Measurements from ENCODE around the gene EFCAB5. TPM values are rescaled to one million over a fixed set of nuclear protein-coding genes. Genes with fewer than 3 reads are reported as not detected.
"Not testable (repeated sequence)": the region's sequence is repeated elsewhere in the genome, so short reads cannot be mapped to it uniquely, and the experiment has no call there.

The EFCAB5 gene
- polyA plus RNA-seq, 4 donors, result 1.3 to 4.3 (median 2.7) TPM

- DNase-seq (ENCODE audit: low read depth in 4 of 4, low spot score in 2 of 4), result no peak
Measured at GRCh38 chr17:30000001-30000754, 58.7 kb downstream of the EFCAB5 start.

- DNase-seq (ENCODE audit: low read depth in 4 of 4, low spot score in 2 of 4), result no peak
Measured at GRCh38 chr17:30000755-30001257, 59.4 kb downstream of the EFCAB5 start.

- DNase-seq (ENCODE audit: low read depth in 4 of 4, low spot score in 2 of 4), result no peak
Measured at GRCh38 chr17:30002088-30002487, 60.7 kb downstream of the EFCAB5 start.

- no peak for DNase-seq (ENCODE audit: low read depth in 4 of 4, low spot score in 2 of 4)
Measured at GRCh38 chr17:30005709-30006320, 64.4 kb downstream of the EFCAB5 start.

GRCh38 chr17:30011934-30012333 lies 70.5 kb downstream of the EFCAB5 start:
- not testable (repeated sequence) for DNase-seq (ENCODE audit: low read depth in 4 of 4, low spot score in 2 of 4)

GRCh38 chr17:30021708-30022317 lies 80.4 kb downstream of the EFCAB5 start:
- peak in 1 of 4 donors; percentile 14 for DNase-seq (ENCODE audit: low read depth in 4 of 4, low spot score in 2 of 4)

GRCh38 chr17:30025325-30025724 lies 83.9 kb downstream of the EFCAB5 start:
- DNase-seq (ENCODE audit: low read depth in 4 of 4, low spot score in 2 of 4), result not testable (repeated sequence)

- DNase-seq (ENCODE audit: low read depth in 4 of 4, low spot score in 2 of 4), result no peak
Measured at GRCh38 chr17:30027676-30028075, 86.2 kb downstream of the EFCAB5 start.

GRCh38 chr17:30031214-30031869 lies 89.9 kb downstream of the EFCAB5 start:
- no peak for DNase-seq (ENCODE audit: low read depth in 4 of 4, low spot score in 2 of 4)

- no peak for DNase-seq (ENCODE audit: low read depth in 4 of 4, low spot score in 2 of 4)
Measured at GRCh38 chr17:30035369-30035768, 93.9 kb downstream of the EFCAB5 start.

- DNase-seq (ENCODE audit: low read depth in 4 of 4, low spot score in 2 of 4), result not testable (repeated sequence)
Measured at GRCh38 chr17:30040719-30041518, 99.5 kb downstream of the EFCAB5 start.

- DNase-seq (ENCODE audit: low read depth in 4 of 4, low spot score in 2 of 4), result no peak
Measured at GRCh38 chr17:30041551-30041950, 100.1 kb downstream of the EFCAB5 start.

GRCh38 chr17:30062372-30062771 lies 120.9 kb downstream of the EFCAB5 start:
- DNase-seq (ENCODE audit: low read depth in 4 of 4, low spot score in 2 of 4), result no peak

GRCh38 chr17:30064738-30065137 lies 123.3 kb downstream of the EFCAB5 start:
- no peak for DNase-seq (ENCODE audit: low read depth in 4 of 4, low spot score in 2 of 4)

GRCh38 chr17:30068465-30068864 lies 127.0 kb downstream of the EFCAB5 start:
- DNase-seq (ENCODE audit: low read depth in 4 of 4, low spot score in 2 of 4), result no peak

- no peak for DNase-seq (ENCODE audit: low read depth in 4 of 4, low spot score in 2 of 4)
Measured at GRCh38 chr17:30074254-30074653, 132.8 kb downstream of the EFCAB5 start.

GRCh38 chr17:30074730-30075129 lies 133.3 kb downstream of the EFCAB5 start:
- DNase-seq (ENCODE audit: low read depth in 4 of 4, low spot score in 2 of 4), result no peak

GRCh38 chr17:30082773-30083172 lies 141.3 kb downstream of the EFCAB5 start:
- DNase-seq (ENCODE audit: low read depth in 4 of 4, low spot score in 2 of 4), result no peak

- peak in 1 of 4 donors; percentile 36 for DNase-seq (ENCODE audit: low read depth in 4 of 4, low spot score in 2 of 4)
Measured at GRCh38 chr17:30084788-30085187, 143.4 kb downstream of the EFCAB5 start.

GRCh38 chr17:30086896-30087295 lies 145.5 kb downstream of the EFCAB5 start:
- no peak for DNase-seq (ENCODE audit: low read depth in 4 of 4, low spot score in 2 of 4)
